GM04504 (cell line): ENCODE data around the gene MS4A10.
"Not testable (repeated sequence)": the region's sequence is repeated elsewhere in the genome, so short reads cannot be mapped to it uniquely, and the experiment has no call there.

Source experiments
- DNase-seq: peaks from one replicate; pipeline ENCODE4 v3.0.0-alpha.2; 2012; ENCODE audit warnings: low read depth

The MS4A10 gene

DNA sequence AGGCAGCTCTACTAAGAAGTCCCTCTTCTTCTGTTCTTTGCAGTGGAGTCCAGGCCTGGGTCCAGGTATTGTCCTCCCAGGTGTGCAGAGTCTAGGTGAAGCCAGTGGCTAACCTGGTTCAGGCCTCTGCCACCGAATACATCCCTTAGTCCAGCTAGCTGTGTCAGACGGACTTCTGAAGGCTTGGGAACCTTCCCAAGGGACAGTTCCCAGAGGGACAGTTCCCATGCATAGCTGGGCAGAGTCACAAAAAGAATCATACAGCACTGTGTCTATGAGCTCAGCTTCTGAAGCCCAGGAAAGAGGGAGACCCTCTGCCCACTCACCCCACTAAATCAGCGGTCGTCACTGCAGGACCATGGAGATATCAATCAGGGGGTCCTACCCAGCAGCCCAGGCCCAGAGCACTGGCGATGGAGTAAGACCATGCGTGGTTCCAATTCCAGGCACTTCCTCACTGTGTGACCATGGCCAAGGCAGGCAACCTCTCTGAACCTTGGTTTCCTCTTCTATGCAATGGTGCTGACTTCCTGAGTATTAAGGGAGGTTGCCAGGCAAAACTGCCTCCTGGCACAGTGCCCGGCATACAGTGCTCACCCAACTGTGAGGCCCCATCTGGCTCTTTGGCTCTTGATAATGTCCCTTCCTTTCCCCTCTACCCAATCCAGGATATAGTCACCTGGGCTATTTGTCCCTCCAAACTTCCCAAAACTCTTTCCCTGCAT is 3.4 kb downstream of the MS4A10 start:
- no peak for DNase-seq

DNA sequence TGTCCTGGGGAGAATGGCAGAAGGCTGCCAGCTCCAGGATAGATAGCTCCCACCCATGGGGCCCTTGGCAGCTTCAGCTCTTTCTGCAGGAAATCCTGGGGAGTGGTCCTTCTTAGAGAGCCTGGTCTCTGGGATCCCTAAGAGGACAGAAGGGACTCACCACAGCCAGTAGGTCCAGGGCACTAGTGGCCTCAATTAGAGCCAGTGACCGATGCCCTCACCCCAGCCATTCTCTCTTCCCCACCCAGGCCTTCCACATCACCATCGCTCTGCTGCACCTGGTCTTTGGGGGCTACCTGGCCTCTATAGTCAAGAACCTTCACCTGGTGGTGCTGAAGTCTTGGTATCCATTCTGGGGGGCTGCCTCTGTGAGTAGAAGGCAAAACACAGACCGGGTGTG is 5.6 kb downstream of the MS4A10 start:
- DNase-seq: no peak

- no peak for DNase-seq
Measured at GRCh38 chr11:60791153-60791933, 6.2 kb downstream of the MS4A10 start.

- DNase-seq: no peak
Measured at GRCh38 chr11:60792521-60792920, 7.4 kb downstream of the MS4A10 start.

DNA sequence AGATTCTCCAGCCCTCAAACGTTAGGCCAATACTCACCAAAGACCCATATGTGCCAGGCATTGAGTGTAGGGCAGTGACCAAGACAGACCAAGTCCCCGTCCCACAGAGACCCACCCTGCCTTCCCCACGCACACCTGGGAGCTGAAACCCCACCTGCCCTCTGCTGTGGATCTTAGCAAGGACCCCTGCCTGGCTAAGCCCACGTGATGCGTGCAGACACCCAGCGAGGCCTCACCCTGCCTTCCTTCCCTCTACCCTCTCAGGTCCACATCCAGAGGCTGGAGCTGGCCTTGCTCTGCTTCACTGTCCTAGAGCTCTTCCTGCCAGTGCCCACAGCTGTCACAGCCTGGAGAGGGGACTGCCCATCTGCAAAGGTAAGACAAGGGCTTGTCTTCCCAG is 10.2 kb downstream of the MS4A10 start:
- DNase-seq: no peak

DNA sequence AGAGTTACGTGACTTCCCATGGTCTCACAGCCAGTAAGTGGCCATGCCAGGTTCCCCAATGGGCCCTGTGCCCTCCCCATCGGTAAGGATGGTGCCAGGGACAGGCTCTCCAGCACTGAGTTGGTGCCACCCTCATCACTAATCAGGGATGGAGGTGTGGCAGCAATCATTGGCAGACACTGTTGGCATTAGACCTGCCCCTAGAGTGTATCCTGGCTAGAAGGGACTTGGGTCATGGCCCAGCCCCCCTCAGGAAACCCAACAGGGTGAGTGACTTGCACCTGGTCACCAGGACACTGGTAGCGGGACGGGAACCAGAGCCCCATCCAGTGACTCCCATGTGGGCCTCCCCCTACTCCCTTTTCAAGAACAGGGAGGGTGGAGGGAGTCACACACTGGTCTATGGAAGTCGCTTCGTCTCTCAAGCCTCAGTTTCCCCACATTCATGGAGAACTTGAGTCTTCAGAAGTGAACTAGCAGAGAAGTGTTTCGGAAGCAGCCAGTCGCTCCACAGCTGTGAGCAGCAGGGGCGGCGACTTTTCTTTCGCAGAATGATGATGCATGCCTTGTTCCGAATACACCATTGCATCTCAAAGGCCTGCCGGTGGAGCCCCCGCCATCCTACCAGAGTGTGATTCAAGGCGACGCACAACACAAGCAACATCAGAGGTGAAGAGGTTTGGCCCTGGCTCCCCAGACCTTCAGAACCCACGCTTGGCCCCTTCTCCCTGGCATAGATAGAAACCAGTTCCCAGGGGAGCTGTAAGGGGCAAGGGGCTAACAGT is 12.9 kb downstream of the MS4A10 start:
- DNase-seq: no peak

DNA sequence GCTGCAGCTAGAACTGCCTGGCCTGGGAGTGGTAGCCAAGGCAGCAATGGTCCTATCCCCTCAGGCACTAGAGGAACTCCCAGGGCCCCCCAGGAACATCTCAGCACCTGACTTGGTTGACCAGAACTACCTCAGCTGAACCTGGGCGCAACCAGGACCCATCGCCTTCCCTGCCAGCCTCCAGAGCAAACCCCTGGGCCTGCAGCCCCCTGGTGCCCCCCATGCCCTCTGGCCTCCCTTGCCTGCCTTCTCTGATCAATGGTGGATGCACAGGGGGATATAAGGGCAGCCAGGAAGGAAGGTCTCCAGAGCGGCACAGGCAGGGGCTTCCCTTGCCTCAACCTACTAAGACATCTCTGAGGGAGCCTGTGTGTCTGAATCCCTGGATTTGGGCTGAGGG is 13.5 kb downstream of the MS4A10 start:
- DNase-seq: no peak

DNA sequence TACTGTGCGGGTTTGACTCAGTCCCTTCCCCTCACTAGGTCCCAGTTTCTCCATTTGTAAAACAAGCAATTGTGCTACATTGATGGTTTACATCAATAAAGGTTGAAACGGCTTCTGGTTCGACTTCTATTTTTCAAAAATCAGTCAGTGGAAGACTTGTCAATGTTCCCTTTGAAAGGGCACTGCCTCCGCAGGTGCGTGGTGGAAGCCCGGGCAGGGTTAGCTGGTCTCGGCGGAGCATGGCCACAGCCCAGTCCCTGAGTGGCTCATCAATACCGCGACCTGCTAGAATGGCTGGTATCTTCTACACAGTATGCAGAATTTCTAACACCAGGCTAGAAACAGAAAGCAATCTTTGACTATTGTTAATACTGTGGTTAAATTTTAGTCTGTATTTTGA is 16.1 kb downstream of the MS4A10 start:
- DNase-seq: no peak

DNA sequence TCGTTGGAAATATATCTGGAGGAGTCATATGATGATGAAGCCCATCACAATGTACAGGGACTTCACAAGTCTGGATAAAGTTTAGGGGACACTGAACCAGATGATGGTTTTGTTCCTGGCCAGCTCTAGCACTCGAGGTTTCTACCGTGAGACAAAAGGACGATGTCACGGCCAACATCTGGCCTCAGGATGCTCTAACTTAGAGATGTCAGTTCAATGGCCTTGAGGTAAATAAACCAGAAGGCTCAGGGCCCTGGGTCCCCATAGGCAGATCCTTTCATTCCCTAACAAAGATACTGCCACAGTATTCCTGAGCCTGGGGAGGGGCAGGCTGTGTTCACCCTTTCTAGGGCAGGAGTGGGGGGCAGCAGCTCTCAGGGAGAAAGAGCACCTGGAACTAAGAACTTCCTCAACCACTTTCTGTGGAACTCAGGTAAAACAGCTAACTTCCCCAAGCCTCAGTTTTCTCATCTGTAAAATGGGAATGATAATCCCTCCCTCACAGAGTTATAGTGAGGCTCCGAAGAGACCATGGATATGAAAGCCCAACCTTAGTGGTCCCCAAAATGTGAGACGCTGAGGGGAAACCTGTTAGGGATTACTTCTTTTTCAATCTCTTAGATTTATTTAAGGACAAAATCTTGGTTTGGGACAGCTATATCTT is 18.3 kb downstream of the MS4A10 start:
- no peak for DNase-seq

DNA sequence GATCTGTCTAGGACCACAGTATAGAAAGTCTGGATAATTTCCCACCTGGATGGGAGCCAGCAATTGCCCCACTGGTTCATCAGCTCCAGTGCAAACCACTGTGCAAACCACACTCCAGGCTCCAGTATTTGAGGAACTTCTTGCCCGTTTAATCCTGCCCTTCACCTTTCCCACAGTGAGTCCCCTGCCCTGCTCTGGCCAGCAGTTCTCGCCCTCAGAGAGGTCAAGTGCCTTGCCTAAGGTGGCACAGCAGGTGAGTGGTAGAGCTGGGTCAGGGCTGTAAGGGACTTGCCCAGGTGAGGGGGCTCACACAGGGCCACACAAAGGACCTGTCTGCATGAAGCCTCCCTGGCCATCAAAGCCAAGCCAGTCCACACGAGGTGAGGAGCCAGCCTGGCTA is 24.1 kb downstream of the MS4A10 start:
- DNase-seq: no peak

DNA sequence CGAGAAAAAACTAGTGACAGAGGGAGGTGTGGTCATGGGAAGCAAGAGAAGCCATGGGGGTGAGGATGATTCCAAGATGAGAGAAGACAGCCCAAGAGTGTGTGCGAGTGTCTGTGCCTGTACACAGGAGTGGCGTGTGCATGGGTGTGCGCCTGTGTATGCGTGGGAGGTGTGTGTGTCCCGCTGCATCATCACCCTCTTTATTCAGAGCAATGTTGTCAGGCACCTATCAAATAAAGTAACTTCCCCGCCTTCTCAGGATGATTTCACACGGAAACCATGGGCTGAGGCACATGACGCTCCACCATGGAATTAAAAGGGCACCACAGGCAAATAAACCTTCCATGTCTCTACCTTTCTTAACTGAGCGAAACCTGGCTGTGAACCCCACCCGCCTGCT is 24.6 kb downstream of the MS4A10 start:
- DNase-seq: no peak

- no peak for DNase-seq
Measured at GRCh38 chr11:60810151-60810550, 25.0 kb downstream of the MS4A10 start.

- DNase-seq: no peak
Measured at GRCh38 chr11:60810569-60810968, 25.4 kb downstream of the MS4A10 start.

DNA sequence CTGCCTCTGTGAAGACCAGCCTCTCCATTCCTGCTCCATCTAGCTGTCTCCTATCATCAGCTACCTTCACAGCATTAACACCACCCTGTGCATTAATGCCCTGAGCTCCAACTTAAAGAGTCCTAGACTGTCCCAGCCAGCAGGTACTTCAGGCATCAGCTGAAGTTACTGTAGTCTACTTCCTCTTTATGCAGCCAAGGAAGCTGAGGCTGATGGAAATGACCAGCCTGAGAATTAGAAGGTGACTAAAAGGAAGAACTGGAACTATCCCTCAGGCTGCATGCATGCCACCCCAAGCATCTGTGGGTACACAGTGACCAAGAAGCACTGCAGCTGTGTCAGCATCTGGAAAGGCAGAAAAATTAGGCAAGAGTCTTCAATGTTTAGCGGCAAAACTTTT is 28.2 kb downstream of the MS4A10 start:
- no peak for DNase-seq

- DNase-seq: no peak
Measured at GRCh38 chr11:60814112-60814511, 29.0 kb downstream of the MS4A10 start.

DNA sequence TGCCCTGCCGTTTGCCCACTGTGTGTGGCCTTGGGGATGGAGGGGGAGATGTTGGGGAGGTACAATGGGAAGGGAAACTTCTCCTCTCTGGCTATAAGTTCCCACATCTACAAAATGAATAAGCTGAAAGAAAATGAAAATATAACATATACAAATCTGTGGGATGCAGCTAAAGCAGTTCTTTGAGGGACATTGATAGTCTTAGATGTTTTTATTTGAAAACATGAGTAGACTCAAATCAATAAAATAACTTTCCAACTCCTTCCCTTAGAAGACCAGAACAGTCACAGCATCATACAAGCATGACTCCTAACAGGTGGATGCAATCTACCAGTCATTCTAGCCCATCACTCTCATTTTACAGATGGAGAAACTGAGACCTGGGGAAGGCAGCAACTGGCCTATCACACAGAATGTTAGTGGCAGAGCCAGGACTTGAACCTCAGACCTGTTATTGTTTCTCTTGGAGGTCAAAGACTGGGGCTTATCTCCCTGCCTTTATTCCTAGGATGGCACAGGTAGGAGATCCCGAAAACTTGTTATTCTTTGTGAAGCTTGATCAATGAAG is 31.5 kb downstream of the MS4A10 start:
- no peak for DNase-seq

DNA sequence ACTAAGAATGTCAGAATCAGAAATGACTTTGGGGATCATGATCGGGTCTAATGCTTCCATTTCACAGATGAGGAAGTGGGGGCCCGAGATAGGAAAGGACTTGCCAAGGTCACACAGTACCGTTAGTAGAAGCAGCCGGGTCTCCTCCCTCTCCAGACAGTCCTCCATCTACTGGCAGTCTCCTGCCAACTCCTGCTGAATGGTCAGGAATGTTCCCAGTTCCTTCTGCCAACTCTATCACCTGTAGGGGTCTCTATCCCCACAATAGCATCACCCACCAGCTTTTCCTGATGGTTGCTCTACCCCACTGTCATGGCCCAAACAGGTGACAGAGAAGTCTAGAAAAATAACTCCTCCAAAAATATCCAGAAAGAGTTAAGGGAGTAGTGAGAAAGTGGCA is 32.9 kb downstream of the MS4A10 start:
- DNase-seq: no peak

DNA sequence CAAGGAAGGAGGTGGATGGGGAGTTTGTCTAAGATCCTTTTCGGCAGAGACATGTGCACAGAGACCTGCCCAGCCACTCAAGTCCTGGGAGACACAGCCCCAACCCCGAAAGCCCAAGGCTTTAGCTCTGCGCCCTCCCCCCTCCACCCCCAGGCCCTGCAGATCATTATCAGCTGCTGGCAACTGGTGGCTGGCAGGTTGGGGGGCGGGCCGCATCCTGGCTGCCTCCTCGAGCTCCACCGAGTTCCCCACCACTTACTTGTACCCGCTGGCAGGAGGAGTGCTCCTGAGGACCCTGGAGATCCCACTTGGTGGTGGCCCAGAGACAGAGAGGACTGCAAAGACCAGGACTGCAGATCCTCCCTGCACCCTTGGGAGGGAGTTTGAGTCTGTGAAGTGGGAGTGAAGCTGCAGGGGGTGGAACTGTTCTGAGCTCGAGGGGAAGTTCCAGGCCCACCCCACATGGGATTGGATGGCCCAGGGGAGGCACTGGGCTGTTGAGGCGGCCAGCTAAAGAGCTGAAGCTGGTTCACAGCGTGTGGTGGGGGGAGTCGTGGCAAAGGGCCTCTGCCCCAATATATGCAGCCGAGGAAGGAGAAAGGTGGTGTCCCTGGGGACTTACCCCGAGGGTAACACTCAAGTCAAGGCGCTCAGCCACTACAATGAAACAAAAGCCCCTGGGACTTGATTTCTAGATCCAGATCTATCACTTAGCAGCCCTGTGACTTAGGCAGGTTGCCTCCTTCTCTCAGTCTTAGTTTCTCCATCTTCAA is 36.9 kb downstream of the MS4A10 start:
- DNase-seq: no peak

DNA sequence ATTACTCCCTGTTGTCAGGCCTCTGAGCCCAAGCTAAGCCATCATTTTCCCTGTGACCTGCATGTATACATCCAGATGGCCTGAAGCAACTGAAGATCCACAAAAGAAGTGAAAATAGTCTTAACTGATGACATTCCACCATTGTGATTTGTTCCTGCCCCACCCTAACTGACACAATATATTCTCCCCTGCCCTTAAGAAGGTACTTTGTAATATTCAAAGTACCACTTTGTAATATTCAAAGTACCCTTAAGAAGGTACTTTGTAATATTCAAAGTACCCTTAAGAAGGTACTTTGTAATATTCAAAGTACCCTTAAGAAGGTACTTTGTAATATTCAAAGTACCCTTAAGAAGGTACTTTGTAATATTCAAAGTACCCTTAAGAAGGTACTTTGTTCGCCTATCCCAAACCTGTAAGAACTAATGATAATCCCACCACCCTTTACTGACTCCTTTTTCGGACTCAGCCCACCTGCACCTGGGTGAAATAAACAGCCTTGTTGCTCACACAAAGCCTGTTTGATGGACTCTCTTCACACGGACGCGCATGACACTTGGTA is 38.7 kb downstream of the MS4A10 start:
- DNase-seq: not testable (repeated sequence)

DNA sequence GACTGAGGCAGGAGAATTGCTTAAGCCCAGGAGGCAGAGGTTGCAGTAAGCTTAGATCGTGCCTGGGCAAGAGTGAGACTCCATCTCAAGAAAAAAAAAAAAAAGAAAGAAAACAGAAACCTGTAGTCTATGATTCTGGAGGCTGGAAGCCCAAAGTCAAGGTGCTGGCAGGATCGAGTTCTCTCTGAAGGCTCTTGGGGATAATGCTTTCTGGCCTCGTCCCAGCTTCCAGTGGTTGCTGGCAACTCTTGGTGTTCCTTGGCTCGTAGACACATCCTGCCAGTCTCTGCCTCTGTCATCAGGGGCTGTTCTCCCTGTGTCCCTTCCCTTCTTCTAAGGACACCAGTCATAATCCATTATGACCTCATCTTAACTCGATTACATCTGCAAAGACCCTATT is 40.0 kb downstream of the MS4A10 start:
- no peak for DNase-seq

DNA sequence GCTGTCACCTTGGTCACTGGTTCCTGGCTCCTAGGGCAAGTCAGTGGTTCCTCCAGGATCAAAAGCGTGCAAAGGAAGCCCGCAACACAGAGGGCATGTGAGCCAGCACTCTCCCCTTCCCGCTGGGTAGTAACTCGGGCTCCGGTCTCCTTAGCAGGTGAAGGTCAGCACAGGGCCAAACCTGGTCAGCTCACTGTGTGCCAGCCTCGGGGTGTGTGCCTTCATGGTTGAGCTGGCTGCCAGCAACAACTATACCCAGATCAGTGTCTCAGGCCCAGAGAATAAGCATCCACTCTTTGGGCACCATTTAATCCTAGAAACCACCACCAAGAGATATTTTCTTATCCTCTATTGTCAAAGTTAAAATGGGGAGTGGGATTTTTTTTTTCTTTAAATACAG is 40.7 kb downstream of the MS4A10 start:
- DNase-seq: no peak
